B cell (primary cell): Measurements from ENCODE around the gene HDAC10.

Experiments used
- EZH2 ChIP-seq: IDR thresholded peaks from 2 replicates; pipeline ENCODE4 v1.6.1; 2012; ENCODE audit warnings: borderline replicate concordance, low read depth, mild to moderate bottlenecking, moderate library complexity, low read length; ENCODE audit not compliant: insufficient read depth, poor library complexity, severe bottlenecking
- TF ChIP-seq, protein P1 (sequence below): fragments of 200-600 bp; IDR thresholded peaks from one replicate; pipeline ENCODE4 v1.8.0; 2022; ENCODE audit warnings: antibody characterized with exemption, mild to moderate bottlenecking

DNA sequence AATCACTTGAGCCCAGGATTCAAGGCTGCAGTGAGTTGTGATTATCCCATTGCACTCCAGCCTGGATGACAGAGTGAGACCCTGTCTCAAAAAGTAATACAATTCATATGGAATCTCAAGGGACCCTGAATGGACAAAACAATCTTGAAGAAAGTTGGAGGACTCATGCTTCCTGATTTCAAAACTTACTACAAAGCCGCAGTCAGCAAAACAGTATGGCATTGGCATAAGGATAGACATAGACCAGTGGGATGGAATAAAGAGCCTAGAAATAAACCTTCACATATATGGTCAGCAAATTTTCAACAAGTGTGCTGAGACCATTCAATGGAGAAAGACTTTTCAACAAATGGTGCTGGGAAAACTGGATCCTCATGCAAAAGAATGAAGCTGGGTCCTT, 47.8 kb downstream of the HDAC10 start:
- TF ChIP-seq, protein P1, sequence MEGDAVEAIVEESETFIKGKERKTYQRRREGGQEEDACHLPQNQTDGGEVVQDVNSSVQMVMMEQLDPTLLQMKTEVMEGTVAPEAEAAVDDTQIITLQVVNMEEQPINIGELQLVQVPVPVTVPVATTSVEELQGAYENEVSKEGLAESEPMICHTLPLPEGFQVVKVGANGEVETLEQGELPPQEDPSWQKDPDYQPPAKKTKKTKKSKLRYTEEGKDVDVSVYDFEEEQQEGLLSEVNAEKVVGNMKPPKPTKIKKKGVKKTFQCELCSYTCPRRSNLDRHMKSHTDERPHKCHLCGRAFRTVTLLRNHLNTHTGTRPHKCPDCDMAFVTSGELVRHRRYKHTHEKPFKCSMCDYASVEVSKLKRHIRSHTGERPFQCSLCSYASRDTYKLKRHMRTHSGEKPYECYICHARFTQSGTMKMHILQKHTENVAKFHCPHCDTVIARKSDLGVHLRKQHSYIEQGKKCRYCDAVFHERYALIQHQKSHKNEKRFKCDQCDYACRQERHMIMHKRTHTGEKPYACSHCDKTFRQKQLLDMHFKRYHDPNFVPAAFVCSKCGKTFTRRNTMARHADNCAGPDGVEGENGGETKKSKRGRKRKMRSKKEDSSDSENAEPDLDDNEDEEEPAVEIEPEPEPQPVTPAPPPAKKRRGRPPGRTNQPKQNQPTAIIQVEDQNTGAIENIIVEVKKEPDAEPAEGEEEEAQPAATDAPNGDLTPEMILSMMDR, result no peak
- TF ChIP-seq EZH2, result no peak
